Progenitor cell of endocrine pancreas (in vitro differentiated cells): ENCODE data around the gene SLC5A2. TPM values are rescaled to one million over a fixed set of nuclear protein-coding genes. Genes with fewer than 3 reads are reported as not detected.

Source experiments
- DNase-seq: peaks from one replicate; pipeline ENCODE4 v3.0.0; 2021; ENCODE audit warnings: low spot score; ENCODE audit not compliant: unreplicated experiment
- H3K27ac Mint-ChIP-seq: 2 replicates; pipeline ENCODE4 v1.8.0; 2021; ENCODE audit warnings: mild to moderate bottlenecking, moderate library complexity, mixed read lengths
- H3K27me3 Mint-ChIP-seq: 2 replicates; pipeline ENCODE4 v1.8.0; 2021; ENCODE audit warnings: mixed read lengths
- H3K36me3 Mint-ChIP-seq: 2 replicates; pipeline ENCODE4 v1.8.0; 2022; ENCODE audit warnings: mixed read lengths; ENCODE audit not compliant: insufficient read depth
- H3K4me1 Mint-ChIP-seq: 2 replicates; pipeline ENCODE4 v1.8.0; 2021; ENCODE audit warnings: low read depth, mixed read lengths
- H3K4me3 Mint-ChIP-seq: 2 replicates; pipeline ENCODE4 v1.8.0; 2021; ENCODE audit warnings: low read depth, mild to moderate bottlenecking, moderate library complexity, mixed read lengths
- H3K9me3 Mint-ChIP-seq: 2 replicates; pipeline ENCODE4 v1.8.0; 2021; ENCODE audit warnings: low read depth, mixed read lengths
- total RNA-seq: library from RNA; stranded (reverse); gene quantifications from 2 replicates; pipeline ENCODE4 v1.2.1, GENCODE V29; 2021
- TF ChIP-seq, protein P1 (sequence below): fragments of 200-600 bp; sonication (generic); IDR thresholded peaks from one replicate; pipeline ENCODE4 v1.5.0; 2021; ENCODE audit warnings: antibody characterized with exemption, mild to moderate bottlenecking; ENCODE audit not compliant: unreplicated experiment

Gene SLC5A2
- total RNA-seq, 1 donor from 2014 or later, result 0.29 TPM

DNA sequence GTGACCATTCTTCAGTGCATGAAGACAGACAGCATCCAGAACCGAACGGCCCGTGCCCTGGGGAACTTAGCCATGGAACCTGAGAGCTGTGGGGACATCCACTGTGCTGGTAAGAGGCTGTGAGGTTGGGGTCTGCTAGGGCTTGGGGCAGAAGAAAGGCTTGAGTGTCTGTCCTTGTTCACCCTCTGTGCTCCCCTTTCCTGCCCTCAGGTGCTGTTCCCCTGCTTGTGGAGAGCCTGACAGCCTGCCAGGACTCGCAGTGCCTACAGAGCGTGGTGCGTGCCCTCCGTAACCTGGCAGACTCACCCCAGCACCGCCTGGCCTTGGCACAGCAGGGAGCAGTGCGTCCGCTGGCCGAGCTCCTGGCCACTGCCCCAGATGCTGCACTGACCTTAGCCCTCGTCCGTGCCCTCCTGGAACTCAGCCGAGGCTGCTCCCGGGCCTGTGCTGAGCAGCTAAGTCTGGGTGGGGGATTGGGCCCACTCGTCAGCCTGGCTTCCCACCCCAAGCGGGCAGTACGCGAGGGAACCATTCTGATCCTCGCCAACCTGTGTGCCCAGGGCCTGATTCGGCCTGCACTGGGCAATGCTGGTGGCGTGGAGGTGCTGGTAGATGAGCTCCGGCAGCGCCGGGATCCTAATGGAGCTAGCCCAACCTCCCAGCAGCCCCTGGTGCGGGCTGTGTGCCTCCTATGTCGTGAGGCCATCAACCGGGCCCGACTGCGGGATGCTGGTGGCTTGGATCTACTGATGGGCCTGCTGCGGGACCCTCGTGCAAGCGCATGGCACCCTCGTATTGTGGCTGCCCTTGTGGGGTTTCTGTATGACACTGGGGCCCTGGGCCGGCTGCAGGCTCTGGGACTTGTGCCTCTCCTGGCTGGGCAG, 20.8 kb upstream of the SLC5A2 start:
- Mint-ChIP-seq H3K27ac (no peak overlapping the region), H3K4me3 (no peak overlapping the region), H3K36me3 (peaks cover 10% of the 10 kb centered on the region), H3K9me3 (no peaks in the 10 kb centered on the region), H3K4me1 (peaks cover 9% of the 10 kb centered on the region), H3K27me3 (no peaks in the 10 kb centered on the region)
- TF ChIP-seq, protein P1, sequence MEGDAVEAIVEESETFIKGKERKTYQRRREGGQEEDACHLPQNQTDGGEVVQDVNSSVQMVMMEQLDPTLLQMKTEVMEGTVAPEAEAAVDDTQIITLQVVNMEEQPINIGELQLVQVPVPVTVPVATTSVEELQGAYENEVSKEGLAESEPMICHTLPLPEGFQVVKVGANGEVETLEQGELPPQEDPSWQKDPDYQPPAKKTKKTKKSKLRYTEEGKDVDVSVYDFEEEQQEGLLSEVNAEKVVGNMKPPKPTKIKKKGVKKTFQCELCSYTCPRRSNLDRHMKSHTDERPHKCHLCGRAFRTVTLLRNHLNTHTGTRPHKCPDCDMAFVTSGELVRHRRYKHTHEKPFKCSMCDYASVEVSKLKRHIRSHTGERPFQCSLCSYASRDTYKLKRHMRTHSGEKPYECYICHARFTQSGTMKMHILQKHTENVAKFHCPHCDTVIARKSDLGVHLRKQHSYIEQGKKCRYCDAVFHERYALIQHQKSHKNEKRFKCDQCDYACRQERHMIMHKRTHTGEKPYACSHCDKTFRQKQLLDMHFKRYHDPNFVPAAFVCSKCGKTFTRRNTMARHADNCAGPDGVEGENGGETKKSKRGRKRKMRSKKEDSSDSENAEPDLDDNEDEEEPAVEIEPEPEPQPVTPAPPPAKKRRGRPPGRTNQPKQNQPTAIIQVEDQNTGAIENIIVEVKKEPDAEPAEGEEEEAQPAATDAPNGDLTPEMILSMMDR, result no peak
- no peak for DNase-seq

DNA sequence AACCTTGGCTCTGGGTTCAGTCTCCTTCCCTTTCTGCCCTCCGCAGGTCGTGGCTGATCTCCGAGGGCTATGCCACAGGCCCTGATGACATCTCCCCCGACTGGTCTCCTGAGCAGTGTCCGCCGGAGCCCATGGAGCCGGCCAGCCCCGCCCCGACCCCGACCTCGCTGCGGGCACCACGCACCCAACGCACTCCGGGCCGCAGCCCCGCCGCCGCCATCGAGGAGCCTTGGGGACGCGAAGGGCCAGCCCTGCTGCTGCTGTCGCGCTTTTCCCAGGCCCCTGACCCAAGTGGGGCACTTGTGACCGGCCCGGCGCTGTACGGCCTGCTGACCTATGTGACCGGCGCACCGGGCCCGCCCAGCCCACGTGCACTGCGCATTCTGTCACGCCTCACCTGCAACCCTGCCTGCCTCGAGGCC, 18.6 kb upstream of the SLC5A2 start:
- Mint-ChIP-seq H3K4me1 (peaks cover 4% of the 10 kb centered on the region), H3K9me3 (no peaks in the 10 kb centered on the region), H3K36me3 (peaks cover 10% of the 10 kb centered on the region), H3K4me3 (no peak overlapping the region), H3K27me3 (no peaks in the 10 kb centered on the region), H3K27ac (no peak overlapping the region)
- DNase-seq, result no peak
- TF ChIP-seq, protein P1, result no peak

DNA sequence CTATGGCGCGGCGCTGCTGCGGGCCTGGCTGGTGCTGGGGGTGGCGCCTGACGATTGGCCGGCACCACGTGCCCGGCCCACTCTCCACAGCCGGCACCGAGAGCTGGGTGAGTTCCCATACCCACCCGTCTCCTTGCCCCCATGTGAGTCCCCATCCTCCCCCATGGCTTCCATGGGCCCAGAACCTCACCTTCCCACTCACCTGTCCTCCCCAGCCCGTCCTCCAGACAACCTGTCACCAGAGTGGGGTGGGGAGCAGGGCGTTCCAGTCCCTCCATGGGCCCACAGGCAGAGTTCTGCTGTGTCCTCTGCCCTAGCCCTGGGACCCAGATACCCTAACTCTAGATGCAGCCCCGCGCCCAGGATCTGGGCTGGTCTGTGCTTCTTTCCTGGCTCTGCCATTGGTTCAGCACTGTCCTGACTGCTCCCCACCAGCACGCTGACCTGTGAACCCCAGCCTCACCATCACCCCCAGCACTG, 18.1 kb upstream of the SLC5A2 start:
- Mint-ChIP-seq H3K4me1 (peaks cover 4% of the 10 kb centered on the region), H3K27me3 (no peaks in the 10 kb centered on the region), H3K4me3 (no peak overlapping the region), H3K27ac (no peak overlapping the region), H3K36me3 (peaks cover 10% of the 10 kb centered on the region), H3K9me3 (no peaks in the 10 kb centered on the region)
- TF ChIP-seq, protein P1, result no peak
- DNase-seq, result no peak

DNA sequence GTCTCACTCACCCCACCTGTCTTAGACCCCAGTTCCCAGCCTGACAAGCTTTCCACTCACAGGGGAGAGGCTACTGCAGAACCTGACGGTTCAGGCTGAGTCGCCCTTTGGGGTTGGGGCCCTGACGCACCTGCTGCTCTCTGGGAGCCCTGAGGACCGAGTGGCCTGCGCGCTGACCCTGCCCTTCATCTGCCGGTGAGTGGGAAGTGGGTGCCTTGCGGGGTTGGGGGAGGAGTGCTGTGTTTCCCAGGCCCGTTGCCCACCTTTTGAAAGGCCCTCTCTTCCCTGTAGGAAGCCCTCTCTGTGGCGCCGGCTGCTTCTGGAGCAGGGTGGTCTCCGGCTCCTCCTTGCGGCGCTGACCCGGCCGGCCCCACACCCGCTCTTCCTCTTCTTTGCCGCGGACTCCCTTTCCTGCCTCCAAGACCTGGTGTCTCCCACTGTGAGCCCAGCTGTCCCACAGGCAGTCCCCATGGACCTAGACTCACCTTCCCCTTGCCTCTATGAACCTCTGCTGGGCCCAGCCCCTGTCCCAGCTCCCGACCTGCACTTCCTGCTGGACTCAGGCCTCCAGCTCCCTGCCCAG, 17.0 kb upstream of the SLC5A2 start:
- Mint-ChIP-seq H3K4me1 (no peaks in the 10 kb centered on the region), H3K27me3 (peaks cover 5% of the 10 kb centered on the region), H3K36me3 (peaks cover 10% of the 10 kb centered on the region)

DNA sequence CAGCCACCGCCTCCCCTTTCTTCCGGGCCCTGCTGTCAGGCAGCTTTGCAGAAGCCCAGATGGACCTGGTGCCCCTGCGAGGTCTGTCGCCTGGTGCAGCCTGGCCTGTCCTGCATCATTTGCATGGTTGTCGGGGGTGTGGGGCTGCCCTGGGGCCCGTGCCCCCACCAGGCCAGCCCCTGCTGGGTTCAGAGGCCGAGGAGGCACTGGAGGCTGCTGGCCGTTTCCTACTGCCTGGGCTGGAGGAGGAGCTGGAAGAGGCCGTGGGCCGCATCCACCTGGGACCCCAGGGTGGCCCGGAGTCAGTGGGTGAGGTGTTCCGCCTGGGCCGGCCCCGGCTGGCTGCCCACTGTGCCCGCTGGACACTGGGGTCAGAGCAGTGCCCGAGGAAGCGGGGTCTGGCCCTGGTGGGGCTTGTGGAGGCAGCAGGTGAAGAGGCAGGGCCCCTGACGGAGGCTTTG, 16.5 kb upstream of the SLC5A2 start:
- no peak overlapping the region for H3K4me3 Mint-ChIP-seq
- H3K27me3 Mint-ChIP-seq, result peaks cover 11% of the 10 kb centered on the region
- no peak overlapping the region for H3K27ac Mint-ChIP-seq
- peaks cover 10% of the 10 kb centered on the region for H3K36me3 Mint-ChIP-seq
- TF ChIP-seq, protein P1, result no peak
- H3K9me3 Mint-ChIP-seq, result no peaks in the 10 kb centered on the region
- no peaks in the 10 kb centered on the region for H3K4me1 Mint-ChIP-seq
- no peak for DNase-seq

More for the DNA sequence above, 17.0 kb upstream of the SLC5A2 start:
- TF ChIP-seq, protein P1, result no peak
- Mint-ChIP-seq H3K27ac (no peak overlapping the region), H3K4me3 (no peak overlapping the region), H3K9me3 (no peaks in the 10 kb centered on the region)
- no peak for DNase-seq
